Upper lobe of left lung (tissue), 4 donors: Measurements from ENCODE around the gene SENP8.

Source experiments
- CTCF ChIP-seq, 6 experiments: fragments of 450-650 bp in 4 of 6; fragments of 200-600 bp in 2 of 6; sonication (generic) in 2 of 6; IDR thresholded peaks; one replicate each; pipeline ENCODE4 v1.5.1; 2016 to 2019; ENCODE audit warnings: antibody characterized with exemption in 6 of 6
- EP300 ChIP-seq, 4 donors: sonication (generic); formaldehyde crosslinking; IDR thresholded peaks; one replicate each; pipeline ENCODE4 v1.5.1; 2017; ENCODE audit warnings: antibody characterized with exemption in 4 of 4, control low read depth in 2 of 4
- POLR2A ChIP-seq, 4 donors: fragments of 450-650 bp; IDR thresholded peaks; one replicate each; pipeline ENCODE4 v1.5.1; 2016 to 2017; ENCODE audit warnings: antibody characterized with exemption in 4 of 4, mild to moderate bottlenecking in 2 of 4
- POLR2AphosphoS5 ChIP-seq, 2 donors: sonication (generic); formaldehyde crosslinking; IDR thresholded peaks; one replicate each; pipeline ENCODE4 v1.5.1; 2017; ENCODE audit warnings: antibody characterized with exemption in 2 of 2

- no peak for TF ChIP-seq CTCF (IDR thresholded peaks at IDR 0.05)
- no peak for TF ChIP-seq POLR2A (IDR thresholded peaks at IDR 0.05)
- no peak for TF ChIP-seq POLR2AphosphoS5 (IDR thresholded peaks at IDR 0.05)
- TF ChIP-seq EP300 (IDR thresholded peaks at IDR 0.05), result no peak
Observed at GRCh38 chr15:72130272-72130671, 12.1 kb downstream of the SENP8 start.
